H1 (cell line): ENCODE results near the gene COL4A2. TPM values are rescaled to one million over a fixed set of nuclear protein-coding genes. Genes with fewer than 3 reads are reported as not detected.

ENCODE experiments used
- BACH1 ChIP-seq: IDR thresholded peaks from 2 replicates; pipeline ENCODE4 v1.6.1; 2012; ENCODE audit warnings: low read length, improper control_type of control experiment
- CEBPB ChIP-seq: IDR thresholded peaks from 2 replicates; pipeline ENCODE4 v1.6.1; 2012; ENCODE audit warnings: low read depth, low read length
- EGR1 ChIP-seq: IDR thresholded peaks from 2 replicates; pipeline ENCODE4 v1.6.1; 2011; ENCODE audit warnings: low read depth, low read length, borderline replicate concordance
- EZH2 ChIP-seq: fragments of 200-600 bp; sonication (generic); IDR thresholded peaks from 2 replicates; pipeline ENCODE4 v1.7.1; 2012; ENCODE audit warnings: low read depth, mild to moderate bottlenecking, moderate library complexity, low read length, inconsistent platforms; ENCODE audit not compliant: severe bottlenecking
- GTF2F1 ChIP-seq: IDR thresholded peaks from 2 replicates; pipeline ENCODE4 v1.6.1; 2012; ENCODE audit warnings: low read depth, low read length, improper control_type of control experiment, borderline replicate concordance
- JUN ChIP-seq: IDR thresholded peaks from 2 replicates; pipeline ENCODE4 v1.6.1; 2011; ENCODE audit warnings: low read depth, mild to moderate bottlenecking, improper control_type of control experiment, low read length
- KDM4A ChIP-seq: IDR thresholded peaks from one replicate; pipeline ENCODE4 v1.7.1; 2012; ENCODE audit warnings: low read depth, mild to moderate bottlenecking, moderate library complexity, low read length, inconsistent platforms; ENCODE audit not compliant: severe bottlenecking
- MAX ChIP-seq: IDR thresholded peaks from 2 replicates; pipeline ENCODE4 v1.6.1; 2012; ENCODE audit warnings: inconsistent platforms
- PHF8 ChIP-seq: fragments of 200-600 bp; sonication (generic); conservative IDR thresholded peaks from 2 replicates; pipeline ENCODE4 v1.7.1; 2012; ENCODE audit warnings: low read depth, mild to moderate bottlenecking, inconsistent platforms, low read length, moderate library complexity
- RNF2 ChIP-seq: fragments of 200-900, 300-1000 bp; sonication (generic); IDR thresholded peaks from 2 replicates; pipeline ENCODE4 v1.7.1; 2016; ENCODE audit warnings: borderline replicate concordance, low read depth, mild to moderate bottlenecking, antibody characterized with exemption, low read length; ENCODE audit not compliant: poor library complexity, severe bottlenecking; ENCODE audit errors: missing control alignments
- RXRA ChIP-seq: IDR thresholded peaks from 2 replicates; pipeline ENCODE4 v1.6.1; 2011; ENCODE audit warnings: low read depth, mild to moderate bottlenecking, low read length, moderate library complexity; ENCODE audit not compliant: insufficient read depth
- SP1 ChIP-seq: IDR thresholded peaks from 2 replicates; pipeline ENCODE4 v1.6.1; 2011; ENCODE audit warnings: low read depth, low read length
- TAF1 ChIP-seq: IDR thresholded peaks from 2 replicates; pipeline ENCODE4 v1.6.1; 2011; ENCODE audit warnings: mild to moderate bottlenecking, low read depth, low read length
- TAF7 ChIP-seq: optimal IDR thresholded peaks from 2 replicates; pipeline ENCODE3; 2011; ENCODE audit warnings: low read depth, mild to moderate bottlenecking, inconsistent platforms, low read length, moderate library complexity, borderline replicate concordance
- polyA plus RNA-seq, 7 experiments: library from polyadenylated mRNA; depleted of rRNA in 3 of 7; stranded (reverse) in 5 of 7; unstranded in 2 of 7; fragments of >200 nt in 5 of 7; fragments of 200-250 nt in 2 of 7; gene quantifications; 1 replicate in 5 of 7; 2 replicates in 1 of 7; 4 replicates in 1 of 7; pipeline versions ENCODE4 v1.2.1 to v1.2.3, GENCODE V29; 2011 to 2013; ENCODE audit warnings: missing spikeins in 2 of 7, mixed read lengths in 2 of 7
- total RNA-seq: library from RNA; stranded (reverse); fragmentation: NEBNext Ultra II Directional; extraction: Animal tissue kit (Norgen Biotek cat#: 25700); gene quantifications from 2 replicates; pipeline ENCODE4 v1.2.1, GENCODE V29; 2021

The COL4A2 gene
- total and polyA plus RNA-seq, 2 of the 8 experiments (the other 6 are each of a cell fraction or from before 2014, with no cell fraction given), result 80.4 to 87.3 TPM

DNA sequence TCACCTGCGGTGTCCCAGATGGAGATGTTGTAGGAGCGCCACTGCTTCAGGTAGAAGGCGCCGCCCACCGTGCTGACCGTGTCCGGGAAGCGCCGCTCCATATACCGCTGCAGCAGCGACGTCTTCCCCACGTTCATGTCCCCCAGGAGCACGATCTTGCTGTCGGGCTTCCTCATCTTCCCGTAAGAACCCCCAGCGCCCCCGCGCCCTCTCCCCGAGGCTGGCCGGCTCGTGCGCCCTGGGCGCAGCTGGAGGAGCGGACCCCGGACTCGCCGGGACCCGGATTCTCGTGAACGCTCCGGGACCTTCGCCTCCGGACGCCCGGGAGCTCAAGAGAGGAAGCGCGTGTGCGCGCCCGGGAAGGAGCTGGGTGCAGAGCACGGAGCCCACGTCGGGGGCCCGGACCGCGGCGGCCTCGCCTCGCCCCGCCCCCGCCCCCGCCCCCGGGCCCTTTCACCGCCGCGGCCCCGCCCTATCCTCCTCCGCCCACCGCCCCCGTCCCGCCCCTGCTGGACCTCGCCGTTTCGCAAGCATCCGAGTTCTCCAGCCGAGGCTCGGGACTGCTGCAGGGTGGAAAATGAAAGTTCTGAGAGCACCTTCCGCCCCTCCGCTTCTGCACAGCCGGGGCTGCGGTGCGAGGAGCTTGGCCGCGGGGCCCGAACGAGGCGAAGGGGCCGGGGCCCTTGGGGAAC is 254.4 kb downstream of the COL4A2 start, which contains the start of gene RAB20 (continued):
- TF ChIP-seq PHF8 (peak; percentile 49; the same call in 1 of the 2 replicates), CEBPB (peak; percentile 77), RNF2 (no peak), KDM4A (peak; percentile 90), RXRA (no peak), GTF2F1 (no peak), BACH1 (no peak), JUN (no peak), SP1 (no peak), EGR1 (peak; percentile 38; the same call in 1 of the 2 replicates), MAX (peak; percentile 52), EZH2 (peak; percentile 35), TAF1 (peak; percentile 74), TAF7 (no peak)
